ENCODE results near the gene NOTCH3.

The NOTCH3 gene

GRCh38 chr19:15136234-15136954 is 64.4 kb downstream of the NOTCH3 start:
- no peak overlapping the region for H3K9ac ChIP-seq (ENCODE audit: low read depth, low read length)
- H3K4me2 ChIP-seq (ENCODE audit: insufficient read depth, low read length) = no peak overlapping the region
- no peaks in the 10 kb centered on the region for H3K36me3 ChIP-seq (ENCODE audit: insufficient read depth, low read length)
- H3K4me1 ChIP-seq (ENCODE audit: insufficient read depth, low read length) = no peaks in the 10 kb centered on the region
- no peaks in the 10 kb centered on the region for H3K27me3 ChIP-seq (ENCODE audit: insufficient read depth, low read length, poor library complexity)
- no peak for TF ChIP-seq EZH2 (IDR thresholded peaks at IDR 0.05; ENCODE audit: borderline replicate concordance, low read depth, low read length, severe bottlenecking)
- no peak for TF ChIP-seq CTCF (IDR thresholded peaks at IDR 0.05; ENCODE audit: borderline replicate concordance, extremely low read depth, low read length, poor library complexity, severe bottlenecking)
- no peak for ATAC-seq (ENCODE audit: insufficient read depth, low read depth)
- H4K20me1 ChIP-seq (ENCODE audit: insufficient read depth, low read length) = no peaks in the 10 kb centered on the region
- no peaks in the 10 kb centered on the region for H3K79me2 ChIP-seq (ENCODE audit: insufficient read depth, low read length)
- H3K4me3 ChIP-seq (ENCODE audit: low read depth in 1 of 2, low read length in 2 of 2) = no peak overlapping the region
- no peak overlapping the region for H3K27ac ChIP-seq (ENCODE audit: low read length)
- H3K9me3 ChIP-seq (ENCODE audit: insufficient read depth, low read length, severe bottlenecking) = peaks cover 6% of the 10 kb centered on the region
- no peak overlapping the region for H2AFZ ChIP-seq (ENCODE audit: low read depth, low read length)
- DNase-seq = no peak

GRCh38 chr19:15129856-15130585 is 70.8 kb downstream of the NOTCH3 start:
- Histone ChIP-seq H3K9ac (ENCODE audit: low read depth, low read length) (no peak overlapping the region; the same call in 1 of the 2 replicates), H4K20me1 (ENCODE audit: insufficient read depth, low read length) (no peaks in the 10 kb centered on the region), H3K4me1 (ENCODE audit: insufficient read depth, low read length) (peaks cover 18% of the 10 kb centered on the region), H3K27me3 (ENCODE audit: insufficient read depth, low read length, poor library complexity) (peaks cover 3% of the 10 kb centered on the region), H3K9me3 (ENCODE audit: insufficient read depth, low read length, severe bottlenecking) (no peaks in the 10 kb centered on the region), H3K4me3 (ENCODE audit: low read depth in 1 of 2, low read length in 2 of 2) (no peak overlapping the region), H2AFZ (ENCODE audit: low read depth, low read length) (0 out of 2 replicates have a peak overlapping the region, but pooled peaks have one; percentile 1), H3K36me3 (ENCODE audit: insufficient read depth, low read length) (no peaks in the 10 kb centered on the region), H3K4me2 (ENCODE audit: insufficient read depth, low read length) (no peak overlapping the region), H3K27ac (ENCODE audit: low read length) (no peak overlapping the region), H3K79me2 (ENCODE audit: insufficient read depth, low read length) (no peaks in the 10 kb centered on the region; the same call in 1 of the 2 replicates)
- ATAC-seq (ENCODE audit: insufficient read depth, low read depth) = no peak
- DNase-seq = peak; percentile 33
- TF ChIP-seq EZH2 (IDR thresholded peaks at IDR 0.05; ENCODE audit: borderline replicate concordance, low read depth, low read length, severe bottlenecking) (no peak), CTCF (IDR thresholded peaks at IDR 0.05; ENCODE audit: borderline replicate concordance, extremely low read depth, low read length, poor library complexity, severe bottlenecking) (no peak)

- no peak overlapping the region for H2AFZ ChIP-seq (ENCODE audit: low read depth, low read length)
- ATAC-seq (ENCODE audit: insufficient read depth, low read depth) (no peak), DNase-seq (no peak)
- H3K36me3 ChIP-seq (ENCODE audit: insufficient read depth, low read length) = peaks cover 6% of the 10 kb centered on the region
- H3K9me3 ChIP-seq (ENCODE audit: insufficient read depth, low read length, severe bottlenecking) = no peaks in the 10 kb centered on the region
- TF ChIP-seq EZH2 (IDR thresholded peaks at IDR 0.05; ENCODE audit: borderline replicate concordance, low read depth, low read length, severe bottlenecking) (no peak), CTCF (IDR thresholded peaks at IDR 0.05; ENCODE audit: borderline replicate concordance, extremely low read depth, low read length, poor library complexity, severe bottlenecking) (no peak)
- H3K27ac ChIP-seq (ENCODE audit: low read length) = no peak overlapping the region
- H3K27me3 ChIP-seq (ENCODE audit: insufficient read depth, low read length, poor library complexity) = peaks cover 3% of the 10 kb centered on the region
- H3K4me1 ChIP-seq (ENCODE audit: insufficient read depth, low read length) = peaks cover 32% of the 10 kb centered on the region
- no peak overlapping the region for H3K4me2 ChIP-seq (ENCODE audit: insufficient read depth, low read length)
- no peak overlapping the region for H3K9ac ChIP-seq (ENCODE audit: low read depth, low read length)
- no peak overlapping the region for H3K4me3 ChIP-seq (ENCODE audit: low read depth in 1 of 2, low read length in 2 of 2)
- H3K79me2 ChIP-seq (ENCODE audit: insufficient read depth, low read length) = peaks cover 16% of the 10 kb centered on the region
- peaks cover 4% of the 10 kb centered on the region; the same call in 1 of the 2 replicates for H4K20me1 ChIP-seq (ENCODE audit: insufficient read depth, low read length)
These were observed 72.5 kb downstream of the NOTCH3 start for GRCh38 chr19:15128162-15128770.
